ENCODE results near the gene KCNJ10.
A peak's percentile ranks its signal among the peaks of the same experiment; 100 is the strongest.

Gene KCNJ10

DNA sequence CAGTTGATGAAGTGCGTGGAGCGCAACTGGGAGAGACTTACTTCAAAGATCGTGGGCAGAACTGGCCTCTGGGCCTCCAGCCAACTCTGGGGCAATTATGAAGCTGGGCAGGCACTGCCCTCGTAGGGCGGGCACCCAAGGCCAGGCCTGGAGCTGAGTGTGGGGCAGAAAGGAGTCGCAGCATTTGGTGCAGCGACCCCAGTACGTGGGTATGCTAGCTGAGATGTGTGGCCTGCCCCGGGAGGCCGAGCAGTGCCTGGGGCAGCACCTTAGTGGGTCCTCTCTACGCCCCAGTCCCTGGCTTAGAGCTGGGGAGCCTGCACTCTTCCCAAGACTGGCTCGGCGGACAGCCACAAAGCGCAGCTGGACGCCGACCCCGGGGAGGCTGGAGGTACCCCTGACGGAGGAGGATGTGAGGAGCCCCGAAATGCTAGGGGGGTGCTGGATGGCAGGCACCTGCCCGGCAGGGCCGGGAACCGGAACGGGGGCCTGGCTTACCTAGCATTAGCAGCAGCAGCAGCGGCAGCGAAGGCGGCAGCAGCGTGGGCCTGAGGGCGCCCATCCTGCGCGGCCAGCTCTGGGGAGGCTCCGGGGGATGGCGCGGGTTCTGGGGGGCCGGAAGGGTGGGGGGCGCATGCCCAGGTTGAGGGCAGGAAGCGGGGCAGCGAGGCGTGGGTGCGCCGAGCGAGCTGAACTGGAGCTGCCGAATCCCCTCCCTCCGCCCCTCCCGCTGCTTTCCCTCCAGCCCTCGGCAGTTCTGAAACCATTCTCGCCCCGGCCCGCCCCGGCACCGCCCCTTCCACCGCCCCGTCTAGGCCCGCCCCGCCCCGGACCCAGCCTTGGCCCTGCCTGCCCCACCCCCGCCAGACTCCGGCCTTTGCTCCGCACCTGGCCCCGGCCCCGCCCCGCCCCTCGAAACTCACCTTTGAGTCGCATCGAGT lies 28.2 kb upstream of the KCNJ10 start, which contains the start of gene IGSF8:
IGSF8 (minus strand) TSS at position 709 of the 941 bp plus-strand sequence; CDS start at position 562, 147 bp downstream.
- Histone ChIP-seq H3K27me3 (ENCODE audit: insufficient read depth, low read depth, severe bottlenecking) (no peaks in the 10 kb centered on the region), H3K36me3 (no peaks in the 10 kb centered on the region; the same call in none of the 2 replicates), H3K27ac (peak within 1 kb of the TSS; percentile 28), H3K9me3 (ENCODE audit: severe bottlenecking) (no peaks in the 10 kb centered on the region), H3K4me3 (ENCODE audit: low read depth, low read length) (peak within 1 kb of the TSS; percentile 65)
- DNase-seq, result peak; percentile 97
- TF ChIP-seq, protein P1, sequence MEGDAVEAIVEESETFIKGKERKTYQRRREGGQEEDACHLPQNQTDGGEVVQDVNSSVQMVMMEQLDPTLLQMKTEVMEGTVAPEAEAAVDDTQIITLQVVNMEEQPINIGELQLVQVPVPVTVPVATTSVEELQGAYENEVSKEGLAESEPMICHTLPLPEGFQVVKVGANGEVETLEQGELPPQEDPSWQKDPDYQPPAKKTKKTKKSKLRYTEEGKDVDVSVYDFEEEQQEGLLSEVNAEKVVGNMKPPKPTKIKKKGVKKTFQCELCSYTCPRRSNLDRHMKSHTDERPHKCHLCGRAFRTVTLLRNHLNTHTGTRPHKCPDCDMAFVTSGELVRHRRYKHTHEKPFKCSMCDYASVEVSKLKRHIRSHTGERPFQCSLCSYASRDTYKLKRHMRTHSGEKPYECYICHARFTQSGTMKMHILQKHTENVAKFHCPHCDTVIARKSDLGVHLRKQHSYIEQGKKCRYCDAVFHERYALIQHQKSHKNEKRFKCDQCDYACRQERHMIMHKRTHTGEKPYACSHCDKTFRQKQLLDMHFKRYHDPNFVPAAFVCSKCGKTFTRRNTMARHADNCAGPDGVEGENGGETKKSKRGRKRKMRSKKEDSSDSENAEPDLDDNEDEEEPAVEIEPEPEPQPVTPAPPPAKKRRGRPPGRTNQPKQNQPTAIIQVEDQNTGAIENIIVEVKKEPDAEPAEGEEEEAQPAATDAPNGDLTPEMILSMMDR (IDR thresholded peaks at IDR 0.05; ENCODE audit: low read depth, low read length), result no peak

DNA sequence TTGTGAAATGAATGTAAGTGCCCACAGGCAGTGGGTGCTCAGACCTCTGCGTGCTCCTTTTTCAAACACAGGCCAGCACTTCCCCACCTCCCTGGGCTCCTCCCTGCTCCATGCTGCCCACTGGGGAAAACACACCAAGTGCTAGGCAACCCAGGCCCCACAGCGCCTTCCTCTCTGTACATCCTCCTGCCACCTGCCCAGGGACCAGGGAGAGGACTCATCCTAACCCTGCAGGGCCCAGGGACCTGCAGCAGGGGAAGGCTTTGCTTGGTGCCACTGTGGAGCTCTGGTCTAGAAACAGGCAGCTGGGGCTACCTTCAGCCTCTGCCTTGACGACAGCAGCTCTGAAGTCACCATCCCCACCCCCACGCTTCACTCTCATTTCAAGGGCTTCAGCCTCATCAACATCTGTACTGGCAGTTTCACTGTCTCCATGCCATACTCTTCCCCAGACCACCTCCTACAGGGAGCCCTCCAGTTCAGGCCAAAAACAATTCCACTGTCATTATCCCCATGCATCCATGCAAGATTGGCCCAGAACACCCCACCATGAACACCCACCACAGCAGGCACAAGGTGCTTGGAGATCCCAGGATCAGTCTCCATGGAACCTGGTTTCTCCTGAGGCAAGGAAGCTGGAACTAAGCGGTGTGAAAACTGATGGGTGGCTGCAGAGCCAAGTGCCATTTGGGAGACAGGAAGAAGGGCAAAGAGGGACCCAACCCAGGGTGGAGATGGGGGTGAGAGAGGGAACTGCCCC lies 27.4 kb upstream of the KCNJ10 start:
- Histone ChIP-seq H3K4me3 (ENCODE audit: low read depth, low read length) (peak overlapping the region; percentile 65), H3K27ac (no peak overlapping the region), H3K36me3 (no peaks in the 10 kb centered on the region; the same call in none of the 2 replicates), H3K27me3 (ENCODE audit: insufficient read depth, low read depth, severe bottlenecking) (no peaks in the 10 kb centered on the region), H3K9me3 (ENCODE audit: severe bottlenecking) (no peaks in the 10 kb centered on the region)
- DNase-seq, result no peak
- TF ChIP-seq, protein P1 (IDR thresholded peaks at IDR 0.05; ENCODE audit: low read depth, low read length), result no peak

DNA sequence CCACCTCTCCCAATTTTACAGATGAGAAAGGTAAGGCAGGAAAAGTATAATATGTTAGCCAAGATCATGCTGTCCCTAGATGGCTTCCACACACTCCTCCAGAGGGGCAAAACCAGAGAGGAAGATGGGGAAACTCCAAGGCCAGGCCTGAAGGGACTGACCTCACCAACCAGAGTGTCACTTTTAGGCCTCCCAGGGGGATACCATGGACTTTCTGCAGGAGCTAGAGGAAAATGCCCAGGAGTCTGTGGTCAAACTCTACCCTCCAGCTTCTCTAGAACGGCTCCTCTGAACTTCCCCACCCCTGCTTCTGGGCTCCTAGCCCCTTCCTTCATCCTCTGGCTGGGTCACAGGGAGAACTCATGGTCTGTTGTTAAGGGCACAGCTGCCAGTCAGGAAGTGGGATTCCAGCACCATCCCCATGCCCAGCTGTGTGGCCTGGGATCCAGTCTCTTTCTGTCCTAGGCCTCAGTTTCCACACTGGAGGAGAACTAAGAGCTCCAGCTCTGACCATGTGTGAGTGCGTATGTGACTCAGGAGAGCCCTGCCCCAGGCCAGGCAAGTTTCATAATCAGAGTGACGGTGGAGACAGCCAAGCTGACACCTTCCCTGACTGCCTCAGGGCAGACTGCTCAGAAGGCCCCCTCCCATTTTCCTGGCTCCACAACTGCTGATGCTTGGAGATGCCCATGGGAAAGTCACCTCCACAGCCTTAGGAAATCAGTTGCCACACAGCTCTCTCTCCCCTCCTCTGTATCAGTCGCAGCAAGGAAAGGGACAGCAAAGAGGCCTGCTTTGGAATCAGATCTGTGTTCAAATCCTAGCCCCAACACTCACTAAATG lies 26.5 kb upstream of the KCNJ10 start:
- TF ChIP-seq, protein P1 (IDR thresholded peaks at IDR 0.05; ENCODE audit: low read depth, low read length), result no peak
- Histone ChIP-seq H3K9me3 (ENCODE audit: severe bottlenecking) (no peaks in the 10 kb centered on the region), H3K36me3 (peaks cover 5% of the 10 kb centered on the region), H3K4me3 (ENCODE audit: low read depth, low read length) (no peak overlapping the region), H3K27ac (no peak overlapping the region), H3K27me3 (ENCODE audit: insufficient read depth, low read depth, severe bottlenecking) (no peaks in the 10 kb centered on the region)
- no peak for DNase-seq

DNA sequence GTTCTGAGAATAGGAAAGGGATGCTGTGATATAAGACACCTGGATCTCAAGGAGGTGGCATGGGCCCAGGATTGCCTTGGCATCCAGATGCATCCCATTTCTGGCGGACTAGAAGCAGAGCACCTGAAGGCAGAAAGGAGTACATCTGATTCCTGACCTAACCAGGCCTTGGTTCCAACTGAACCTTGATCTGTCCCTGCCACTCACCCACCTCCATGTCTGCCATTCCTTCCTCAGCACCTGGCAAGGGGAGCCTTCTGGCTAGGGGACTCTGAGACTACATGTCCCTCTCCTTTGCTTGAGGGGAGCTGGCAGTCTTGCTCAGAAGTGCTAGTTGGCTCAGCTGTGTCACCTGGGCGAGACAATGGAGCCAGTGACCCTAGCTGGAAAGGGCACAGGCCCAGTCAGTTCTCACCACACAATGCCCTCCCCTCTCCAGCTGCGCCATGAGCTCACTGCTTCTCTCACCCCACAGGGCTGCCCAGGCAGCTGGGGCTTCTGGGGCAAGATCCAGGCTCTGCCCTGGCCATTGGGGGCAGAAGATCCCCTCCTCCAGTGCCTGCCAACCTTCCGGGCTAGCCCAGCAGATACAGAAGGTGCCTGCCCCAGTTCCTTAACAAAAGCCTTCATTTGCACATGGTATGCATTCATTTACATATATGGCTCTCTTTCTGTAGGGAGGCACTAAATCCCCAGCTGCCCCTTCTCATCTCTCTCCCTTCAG lies 25.6 kb upstream of the KCNJ10 start:
- TF ChIP-seq, protein P1 (IDR thresholded peaks at IDR 0.05; ENCODE audit: low read depth, low read length), result no peak
- no peak overlapping the region for H3K4me3 ChIP-seq (ENCODE audit: low read depth, low read length)
- H3K27me3 ChIP-seq (ENCODE audit: insufficient read depth, low read depth, severe bottlenecking), result no peaks in the 10 kb centered on the region
- no peak for DNase-seq
- no peaks in the 10 kb centered on the region for H3K9me3 ChIP-seq (ENCODE audit: severe bottlenecking)
- H3K27ac ChIP-seq, result no peak overlapping the region
- peaks cover 5% of the 10 kb centered on the region for H3K36me3 ChIP-seq

DNA sequence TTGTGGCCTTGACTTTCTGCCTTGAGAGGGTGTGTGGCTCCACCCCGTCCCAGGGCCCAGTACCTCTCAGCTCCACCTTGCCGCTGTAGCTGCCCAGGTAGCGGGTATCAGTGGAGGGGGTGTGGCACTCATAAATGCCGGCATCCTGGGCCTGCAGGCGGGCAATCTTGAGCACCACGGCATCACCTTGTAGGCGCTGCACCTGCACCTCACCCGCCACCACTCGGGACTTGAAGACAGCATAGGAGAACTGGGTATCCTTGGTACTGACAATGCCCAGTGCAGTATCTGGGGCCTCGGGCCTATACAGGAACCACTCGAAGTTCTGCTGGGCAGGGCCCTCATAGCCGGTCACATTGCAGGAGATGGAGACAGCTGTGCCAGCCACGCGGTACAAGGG lies 24.8 kb upstream of the KCNJ10 start:
- TF ChIP-seq, protein P1 (IDR thresholded peaks at IDR 0.05; ENCODE audit: low read depth, low read length), result no peak
- H3K36me3 ChIP-seq, result peaks cover 5% of the 10 kb centered on the region
- DNase-seq, result no peak

More for the DNA sequence above, 24.8 kb upstream of the KCNJ10 start:
- Histone ChIP-seq H3K4me3 (ENCODE audit: low read depth, low read length) (no peak overlapping the region), H3K9me3 (ENCODE audit: severe bottlenecking) (no peaks in the 10 kb centered on the region), H3K27ac (no peak overlapping the region), H3K27me3 (ENCODE audit: insufficient read depth, low read depth, severe bottlenecking) (no peaks in the 10 kb centered on the region)

Measured in WERI-Rb-1 (cell line).